GM12872 (cell line): ENCODE results near the gene RNH1.
A peak's percentile ranks its signal among the peaks of the same experiment; 100 is the strongest.

Experiments used
- TF ChIP-seq, protein P1 (sequence below): IDR thresholded peaks from 3 replicates; pipeline ENCODE4 v1.5.1; 2011; ENCODE audit warnings: low read depth, mild to moderate bottlenecking, low read length, moderate library complexity; ENCODE audit not compliant: insufficient read depth

The RNH1 gene

GRCh38 chr11:452203-452744, 54.8 kb downstream of the RNH1 start:
- TF ChIP-seq, protein P1, sequence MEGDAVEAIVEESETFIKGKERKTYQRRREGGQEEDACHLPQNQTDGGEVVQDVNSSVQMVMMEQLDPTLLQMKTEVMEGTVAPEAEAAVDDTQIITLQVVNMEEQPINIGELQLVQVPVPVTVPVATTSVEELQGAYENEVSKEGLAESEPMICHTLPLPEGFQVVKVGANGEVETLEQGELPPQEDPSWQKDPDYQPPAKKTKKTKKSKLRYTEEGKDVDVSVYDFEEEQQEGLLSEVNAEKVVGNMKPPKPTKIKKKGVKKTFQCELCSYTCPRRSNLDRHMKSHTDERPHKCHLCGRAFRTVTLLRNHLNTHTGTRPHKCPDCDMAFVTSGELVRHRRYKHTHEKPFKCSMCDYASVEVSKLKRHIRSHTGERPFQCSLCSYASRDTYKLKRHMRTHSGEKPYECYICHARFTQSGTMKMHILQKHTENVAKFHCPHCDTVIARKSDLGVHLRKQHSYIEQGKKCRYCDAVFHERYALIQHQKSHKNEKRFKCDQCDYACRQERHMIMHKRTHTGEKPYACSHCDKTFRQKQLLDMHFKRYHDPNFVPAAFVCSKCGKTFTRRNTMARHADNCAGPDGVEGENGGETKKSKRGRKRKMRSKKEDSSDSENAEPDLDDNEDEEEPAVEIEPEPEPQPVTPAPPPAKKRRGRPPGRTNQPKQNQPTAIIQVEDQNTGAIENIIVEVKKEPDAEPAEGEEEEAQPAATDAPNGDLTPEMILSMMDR = no peak

GRCh38 chr11:451738-452137, 55.3 kb downstream of the RNH1 start:
- TF ChIP-seq, protein P1 = no peak

GRCh38 chr11:450809-451451, 56.1 kb downstream of the RNH1 start:
- TF ChIP-seq, protein P1 = peak; percentile 51

DNA sequence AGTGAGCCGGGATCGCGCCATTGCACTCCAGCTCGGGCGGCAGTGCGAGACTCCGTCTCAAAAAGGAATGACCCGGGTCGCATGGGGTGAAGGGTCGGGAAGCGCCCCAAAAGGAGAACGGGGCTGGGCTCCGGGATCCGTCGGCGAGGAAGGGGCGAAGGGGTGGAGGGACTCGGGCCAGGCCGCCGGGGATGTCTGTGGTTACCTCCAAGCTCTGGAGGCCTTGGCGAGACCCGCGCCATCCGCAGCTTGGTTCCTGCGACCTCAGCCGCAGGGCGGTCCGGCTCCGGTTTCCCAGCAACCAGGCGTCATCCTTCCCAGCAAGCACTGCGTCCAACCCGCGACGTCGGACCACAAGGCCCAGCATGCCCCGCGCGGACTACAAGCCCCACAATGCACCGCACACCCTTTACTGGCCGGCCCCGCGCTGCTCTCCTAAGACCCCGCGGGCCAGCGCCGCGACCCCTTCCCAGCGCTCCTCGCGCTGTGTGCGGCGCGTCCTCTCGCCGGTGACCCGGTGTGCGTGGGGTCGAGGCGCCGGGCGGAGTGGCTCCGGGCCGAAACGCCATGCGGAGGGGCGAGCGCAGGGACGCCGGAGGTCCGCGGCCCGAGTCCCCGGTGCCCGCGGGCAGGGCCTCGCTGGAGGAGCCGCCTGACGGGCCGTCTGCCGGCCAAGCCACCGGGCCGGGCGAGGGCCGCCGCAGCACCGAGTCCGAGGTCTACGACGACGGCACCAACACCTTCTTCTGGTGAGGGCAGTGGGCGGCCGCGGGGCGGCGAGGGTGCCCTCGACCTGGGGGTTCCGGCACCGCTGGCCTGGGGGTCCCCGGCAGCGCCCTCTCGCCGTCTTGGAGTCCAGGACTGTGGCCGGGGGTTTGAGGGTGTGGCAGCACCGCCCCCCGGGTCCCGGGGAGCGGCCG, 56.9 kb downstream of the RNH1 start, which contains the start of gene PTDSS2:
PTDSS2 (plus strand) TSS at position 391 of the 920 bp plus-strand sequence; CDS start at position 568, 177 bp downstream.
- TF ChIP-seq, protein P1 = no peak

- TF ChIP-seq, protein P1 = peak; percentile 81
These were observed 58.9 kb downstream of the RNH1 start for GRCh38 chr11:447923-448731.

DNA sequence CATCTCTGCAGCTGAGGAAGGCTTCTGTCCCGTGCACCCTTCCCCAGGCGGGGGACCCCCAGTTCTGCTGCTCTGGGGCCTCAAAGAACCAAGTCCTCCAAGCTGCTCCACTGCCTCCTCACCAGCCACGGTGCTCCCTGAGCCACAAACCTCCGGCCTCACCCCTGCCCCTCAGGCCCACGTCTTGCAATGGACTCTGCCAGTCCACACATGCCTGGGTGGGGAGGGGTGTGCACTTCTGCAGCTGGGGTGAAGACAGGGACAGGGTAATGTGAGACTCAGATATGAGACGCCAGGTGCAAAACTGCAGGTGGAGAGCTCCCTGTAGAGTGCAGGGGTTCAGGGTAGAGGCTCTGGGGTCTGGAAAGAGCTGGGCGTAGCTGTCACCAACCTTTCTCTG, 60.2 kb downstream of the RNH1 start:
- TF ChIP-seq, protein P1 = no peak
